Stomach (tissue), 4 donors: ENCODE measurements around the gene ZNG1F.
"Not testable (repeated sequence)": the region's sequence is repeated elsewhere in the genome, so short reads cannot be mapped to it uniquely, and the experiment has no call there.

Source experiments
- CTCF ChIP-seq, 7 experiments: fragments of 450-650 bp in 4 of 7; fragments of 200-600 bp in 3 of 7; sonication (generic) in 3 of 7; IDR thresholded peaks; one replicate each; pipeline ENCODE4 v1.5.1; 2016 to 2019; ENCODE audit warnings: antibody characterized with exemption in 7 of 7, control low read depth in 2 of 7, mild to moderate bottlenecking in 1 of 7
- EP300 ChIP-seq: sonication (generic); formaldehyde crosslinking; IDR thresholded peaks from one replicate; pipeline ENCODE4 v1.6.1; 2017; ENCODE audit warnings: antibody characterized with exemption
- POLR2A ChIP-seq, 4 donors: fragments of 450-650 bp; IDR thresholded peaks; one replicate each; pipeline ENCODE4 v1.6.1; 2016; ENCODE audit warnings: antibody characterized with exemption in 4 of 4, control low read depth in 2 of 4, mild to moderate bottlenecking in 1 of 4, moderate library complexity in 1 of 4
- POLR2AphosphoS5 ChIP-seq, 3 donors: sonication (generic); formaldehyde crosslinking; IDR thresholded peaks; one replicate each; pipeline ENCODE4 v1.6.1; 2016; ENCODE audit warnings: antibody characterized with exemption in 3 of 3

GRCh38 chr9:41105557-41106253 lies 83.4 kb downstream of the ZNG1F start:
- TF ChIP-seq CTCF (IDR thresholded peaks at IDR 0.05); POLR2A (IDR thresholded peaks at IDR 0.05); EP300; POLR2AphosphoS5 (IDR thresholded peaks at IDR 0.05): not testable (repeated sequence)
